Transverse colon (tissue), 4 donors: ENCODE measurements around the gene AGPAT3. TPM values are rescaled to one million over a fixed set of nuclear protein-coding genes. Genes with fewer than 3 reads are reported as not detected.

ENCODE experiments used
- DNase-seq: peaks from one replicate; pipeline ENCODE4 v3.0.0-alpha.2; 2019
- H3K27ac ChIP-seq, 4 donors: fragments of 200-600 bp; sonication (generic); 2 replicates each; pipeline ENCODE4 v1.5.1; 2016 to 2018; ENCODE audit warnings: inconsistent platforms in 4 of 4
- H3K27me3 ChIP-seq: fragments of 200-600 bp; sonication (generic); 2 replicates; pipeline ENCODE4 v1.5.1; 2017; ENCODE audit warnings: inconsistent platforms
- H3K36me3 ChIP-seq, 4 donors: fragments of 200-600 bp; sonication (generic); 2 replicates each; pipeline ENCODE4 v1.5.1; 2017 to 2019; ENCODE audit warnings: inconsistent platforms in 4 of 4
- H3K4me1 ChIP-seq, 4 donors: fragments of 200-600 bp; sonication (generic); 2 replicates each; pipeline ENCODE4 v1.5.1; 2017 to 2020; ENCODE audit warnings: inconsistent platforms in 4 of 4
- H3K4me3 ChIP-seq, 4 donors: fragments of 200-600 bp; sonication (generic); 1 replicate in 1 of 4; 2 replicates in 3 of 4; pipeline versions ENCODE4 v1.5.1 to v1.6.1; 2017 to 2019; ENCODE audit warnings: inconsistent platforms in 4 of 4
- H3K9me3 ChIP-seq, 2 donors: fragments of 200-600 bp; sonication (generic); 2 replicates each; pipeline ENCODE4 v1.5.1; 2017 to 2019; ENCODE audit warnings: inconsistent platforms in 2 of 2
- CTCF ChIP-seq, 5 experiments: fragments of 200-600 bp in 3 of 5; fragments of 450-650 bp in 2 of 5; sonication (generic) in 3 of 5; IDR thresholded peaks; 1 replicate in 2 of 5; 2 replicates in 3 of 5; pipeline ENCODE4 v1.5.1; 2016 to 2017; ENCODE audit warnings: antibody characterized with exemption in 5 of 5, inconsistent platforms in 3 of 5, mild to moderate bottlenecking in 2 of 5, moderate library complexity in 1 of 5
- EP300 ChIP-seq: sonication (generic); formaldehyde crosslinking; IDR thresholded peaks from one replicate; pipeline ENCODE4 v1.6.1; 2017; ENCODE audit warnings: antibody characterized with exemption, low read depth
- POLR2A ChIP-seq: fragments of 450-650 bp; IDR thresholded peaks from one replicate; pipeline ENCODE4 v1.6.1; 2016; ENCODE audit warnings: antibody characterized with exemption, mild to moderate bottlenecking, moderate library complexity
- POLR2AphosphoS5 ChIP-seq, 3 donors: sonication (generic); formaldehyde crosslinking; IDR thresholded peaks; one replicate each; pipeline ENCODE4 v1.6.1; 2016; ENCODE audit warnings: antibody characterized with exemption in 3 of 3
- WGBS, 2 donors: methylation state at CpG; one replicate each; pipeline ENCODE4 v1.1.5; 2018; ENCODE audit warnings: low coverage in 1 of 2; 5-methylcytosine and 5-hydroxymethylcytosine counted together
- in situ Hi-C, 4 donors: fragments of 200-750 bp; cut with MboI; loops; one replicate each; pipeline versions ENCODE4 v1.15.0 to v1.15.1; 2017; ENCODE audit warnings: low sequenced_read_pairs in 3 of 4, low pct_ligation_motif_present in 1 of 4, low pct_unique_long_range_greater_than_20kb in 1 of 4
- intact Hi-C: fragments of 100-400 bp; cut with DNase I; formaldehyde crosslinking; loops from one replicate; pipeline ENCODE4 v1.15.1; 2023; ENCODE audit warnings: low total_unique reads
- total RNA-seq, 4 donors: library from RNA; depleted of rRNA; stranded (reverse); fragments of >200 nt; gene quantifications; one replicate each; pipeline ENCODE4 v1.1.0, GENCODE V29; 2016

Gene AGPAT3
- total RNA-seq, 4 donors from 2014 or later: 59.9 to 116 (median 85.3) TPM

GRCh38 chr21:43861706-43862105 lies 3.3 kb upstream of the AGPAT3 start:
- Histone ChIP-seq H3K4me3 (no peak overlapping the region), H3K36me3 (no peaks in the 10 kb centered on the region), H3K27ac (no peak overlapping the region), H3K27me3 (no peaks in the 10 kb centered on the region), H3K4me1 (peaks cover 1 to 26% (median 8%) of the 10 kb centered on the region in 4 donors), H3K9me3 (no peaks in the 10 kb centered on the region)
- in situ Hi-C loops (no loop called here), intact Hi-C loops (no loop called here)
- WGBS, 2 donors: 46% methylated on average over 8 of the region's 8 CpGs; no CpG with 5 or more reads in 1 of the 2 donors
- no peak for DNase-seq
- TF ChIP-seq POLR2A (no peak), CTCF (IDR thresholded peaks at IDR 0.05) (no peak), EP300 (no peak), POLR2AphosphoS5 (IDR thresholded peaks at IDR 0.05) (no peak)

DNA sequence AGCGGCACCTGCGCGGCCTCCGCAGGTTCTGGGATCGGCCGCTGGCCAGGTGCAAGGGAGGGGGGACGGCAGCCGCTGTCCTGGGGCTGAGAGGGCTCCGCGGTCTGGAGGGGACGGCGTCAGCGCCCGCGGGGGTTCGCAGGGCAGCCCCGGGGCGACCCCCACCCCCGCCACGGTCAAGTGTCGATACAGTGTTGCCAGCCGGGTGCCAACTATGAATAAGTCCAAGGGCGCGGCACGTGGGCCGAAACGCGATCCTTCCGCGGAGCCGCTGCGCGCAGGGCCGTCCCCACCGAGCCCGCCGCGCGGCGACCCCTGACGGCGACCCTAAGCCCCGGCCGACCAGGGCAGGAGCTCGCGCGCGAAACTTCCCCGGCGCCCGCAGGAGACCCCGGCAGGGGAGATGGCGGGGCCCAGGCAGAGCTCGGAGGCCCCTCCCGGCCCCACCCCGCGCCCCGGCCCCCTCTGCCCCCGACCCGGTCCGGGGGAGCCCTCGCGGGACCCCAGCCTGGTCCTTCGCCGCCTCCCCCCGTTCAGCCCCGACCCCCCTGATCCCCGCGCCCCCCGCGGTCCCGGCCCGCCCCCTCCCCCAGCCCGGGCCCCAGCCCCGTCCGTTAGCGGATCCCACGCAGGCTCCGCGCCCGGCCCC lies 586 bp upstream of the AGPAT3 start:
- Histone ChIP-seq H3K27me3 (no peaks in the 10 kb centered on the region), H3K27ac (peak overlapping the region; percentile 97 to 99 (median 98)), H3K36me3 (no peaks in the 10 kb centered on the region), H3K4me3 (peak overlapping the region; percentile 88 to 96 (median 94)), H3K4me1 (peaks cover 19 to 52% (median 26%) of the 10 kb centered on the region in 4 donors), H3K9me3 (no peaks in the 10 kb centered on the region)
- TF ChIP-seq CTCF (IDR thresholded peaks at IDR 0.05) (no peak), POLR2A (peak; percentile 83), POLR2AphosphoS5 (IDR thresholded peaks at IDR 0.05) (peak; percentile 61 to 87 (median 86)), EP300 (no peak)
- peak; percentile 76 for DNase-seq
- intact Hi-C loops (no loop called here), in situ Hi-C loops (no loop called here)
- WGBS, 2 donors: 0% methylated on average over 9 to 49 of the region's 81 CpGs

GRCh38 chr21:43865540-43866259 lies 677 bp downstream of the AGPAT3 start:
- TF ChIP-seq POLR2A (no peak), POLR2AphosphoS5 (IDR thresholded peaks at IDR 0.05) (peak in 1 of 3 donors; percentile 29), EP300 (no peak)
- Histone ChIP-seq H3K4me3 (peak overlapping the region; percentile 88 to 96 (median 94)), H3K27me3 (no peaks in the 10 kb centered on the region), H3K36me3 (no peaks in the 10 kb centered on the region), H3K4me1 (peaks cover 19 to 49% (median 26%) of the 10 kb centered on the region in 4 donors), H3K27ac (peak overlapping the region; percentile 97 to 99 (median 98)), H3K9me3 (no peaks in the 10 kb centered on the region)
- peak; percentile 76 for DNase-seq
- 2% methylated on average over 21 of the region's 59 CpGs; no CpG with 5 or more reads in 1 of the 2 donors for WGBS, 2 donors
- in situ Hi-C loops: no loop called here
- intact Hi-C loops: no loop called here

GRCh38 chr21:43866260-43866629 lies 1.2 kb downstream of the AGPAT3 start:
- Histone ChIP-seq H3K9me3 (no peaks in the 10 kb centered on the region), H3K4me1 (peaks cover 19 to 46% (median 26%) of the 10 kb centered on the region in 4 donors), H3K27ac (peak overlapping the region; percentile 97 to 99 (median 98)), H3K27me3 (no peaks in the 10 kb centered on the region), H3K4me3 (peak overlapping the region; percentile 88 to 96 (median 94)), H3K36me3 (no peaks in the 10 kb centered on the region)
- TF ChIP-seq EP300: no peak
- TF ChIP-seq POLR2AphosphoS5 (IDR thresholded peaks at IDR 0.05): no peak
- TF ChIP-seq CTCF (IDR thresholded peaks at IDR 0.05): no peak
- TF ChIP-seq POLR2A: no peak
- peak; percentile 58 for DNase-seq
- 0 to 1% methylated on average over 2 to 16 of the region's 16 CpGs for WGBS, 2 donors
- in situ Hi-C loops (no loop called here), intact Hi-C loops (no loop called here)
